HG03460 (cell line): ENCODE data around the gene AQR.

Source experiments
- ATAC-seq: cut with Tn5 transposase; IDR thresholded peaks from one replicate; pipeline ENCODE4 v1.9.1; 2021; ENCODE audit not compliant: unreplicated experiment

The AQR gene

DNA sequence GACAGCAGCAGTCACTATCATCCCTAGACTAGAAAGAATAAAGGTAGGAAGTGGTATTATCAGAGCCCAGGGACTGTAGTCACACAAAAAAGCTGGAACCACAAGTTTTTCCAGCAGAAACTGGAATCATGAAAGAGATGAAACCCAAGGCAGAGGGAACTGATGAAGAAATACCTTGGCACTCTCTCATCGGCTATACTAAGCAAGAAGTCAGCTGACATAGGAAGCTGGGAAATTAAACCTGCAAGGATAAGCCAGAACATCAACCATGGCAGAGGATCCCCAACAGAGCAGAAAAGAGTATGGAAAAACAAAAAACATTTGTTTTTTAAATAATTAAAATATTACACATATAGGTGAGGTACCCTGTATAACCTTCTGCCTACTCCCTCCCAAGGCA, 86.5 kb downstream of the AQR start:
- ATAC-seq = no peak

DNA sequence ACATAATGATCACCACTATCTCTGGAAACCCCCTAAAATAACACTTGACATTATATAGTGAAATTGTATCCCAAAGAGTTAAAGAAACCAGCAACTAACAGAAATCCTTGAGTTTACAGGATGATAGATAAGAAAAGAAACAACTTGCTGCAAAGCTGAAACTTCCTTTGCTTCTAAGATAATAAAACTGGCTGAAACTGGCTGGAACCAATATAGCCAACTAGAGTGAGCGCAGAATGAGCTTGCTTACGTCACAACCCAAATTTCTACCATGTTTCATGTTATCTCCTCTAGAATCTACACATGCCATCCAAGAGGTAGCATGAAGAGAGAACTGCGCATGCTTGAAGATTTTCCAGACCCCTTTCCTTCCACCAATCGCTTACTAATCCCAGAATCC, 90.4 kb downstream of the AQR start:
- no peak for ATAC-seq

GRCh38 chr15:34876640-34877039, 92.9 kb downstream of the AQR start:
- ATAC-seq = no peak

GRCh38 chr15:34869110-34869509, 100.4 kb downstream of the AQR start:
- ATAC-seq = no peak

GRCh38 chr15:34865531-34865930, 104.0 kb downstream of the AQR start:
- ATAC-seq = no peak

- no peak for ATAC-seq
Measured at GRCh38 chr15:34861214-34861613, 108.3 kb downstream of the AQR start.

DNA sequence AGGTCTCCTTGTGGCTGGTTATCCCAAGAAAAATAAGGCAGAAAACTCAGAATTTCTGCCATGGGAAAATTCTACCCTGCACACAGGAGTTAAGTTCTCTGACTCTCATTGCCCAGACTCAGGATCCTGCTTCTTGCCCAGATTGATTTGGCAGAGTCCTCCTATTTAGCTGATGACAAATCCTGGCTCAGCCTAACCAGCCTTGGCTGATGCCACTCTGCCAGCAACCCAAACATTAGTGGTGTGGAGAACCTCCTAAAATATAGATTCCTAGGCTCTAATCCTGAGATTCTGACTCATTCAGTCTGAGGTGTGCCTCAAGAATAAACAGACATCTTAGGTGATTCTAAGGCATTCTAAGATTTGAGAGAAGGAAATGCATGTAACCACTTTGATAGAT, 113.6 kb downstream of the AQR start:
- ATAC-seq = no peak

DNA sequence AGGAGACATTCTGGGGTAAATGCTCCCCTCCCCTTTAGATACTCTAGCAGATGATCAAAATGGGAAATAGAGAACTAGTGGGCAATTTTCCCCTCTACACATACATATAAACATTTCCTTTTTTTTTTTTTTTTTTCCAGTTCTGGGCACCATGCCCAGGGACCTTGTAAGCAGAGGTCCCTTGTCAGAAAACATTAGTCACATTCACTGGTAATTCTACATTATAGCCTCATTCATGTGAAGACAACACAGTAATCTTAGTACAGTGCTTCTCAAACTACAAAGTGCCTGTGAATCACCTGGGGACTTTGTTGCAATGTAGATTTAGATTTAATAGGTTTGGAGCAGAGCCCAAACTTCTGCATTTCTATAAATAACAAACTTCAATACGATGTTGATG, 114.1 kb downstream of the AQR start:
- ATAC-seq = no peak

DNA sequence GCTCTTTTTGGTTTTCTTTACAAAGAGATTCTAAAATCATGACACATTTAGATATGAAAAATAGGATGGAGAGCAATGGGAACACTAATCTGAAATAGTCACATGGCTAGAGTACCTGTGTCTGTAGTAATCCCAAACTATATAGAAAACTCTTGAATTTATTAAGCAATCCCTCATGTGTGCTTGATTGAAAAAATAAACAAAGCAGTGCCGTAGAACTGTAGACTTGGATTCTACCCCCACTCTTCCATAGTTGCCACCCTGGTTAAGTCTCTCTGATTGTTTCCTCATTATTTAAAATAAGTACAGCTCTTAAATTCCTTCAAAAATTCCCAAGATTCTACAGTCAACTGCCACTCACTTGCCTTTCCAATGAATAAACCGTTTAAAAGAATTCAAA, 115.3 kb downstream of the AQR start:
- ATAC-seq = no peak

DNA sequence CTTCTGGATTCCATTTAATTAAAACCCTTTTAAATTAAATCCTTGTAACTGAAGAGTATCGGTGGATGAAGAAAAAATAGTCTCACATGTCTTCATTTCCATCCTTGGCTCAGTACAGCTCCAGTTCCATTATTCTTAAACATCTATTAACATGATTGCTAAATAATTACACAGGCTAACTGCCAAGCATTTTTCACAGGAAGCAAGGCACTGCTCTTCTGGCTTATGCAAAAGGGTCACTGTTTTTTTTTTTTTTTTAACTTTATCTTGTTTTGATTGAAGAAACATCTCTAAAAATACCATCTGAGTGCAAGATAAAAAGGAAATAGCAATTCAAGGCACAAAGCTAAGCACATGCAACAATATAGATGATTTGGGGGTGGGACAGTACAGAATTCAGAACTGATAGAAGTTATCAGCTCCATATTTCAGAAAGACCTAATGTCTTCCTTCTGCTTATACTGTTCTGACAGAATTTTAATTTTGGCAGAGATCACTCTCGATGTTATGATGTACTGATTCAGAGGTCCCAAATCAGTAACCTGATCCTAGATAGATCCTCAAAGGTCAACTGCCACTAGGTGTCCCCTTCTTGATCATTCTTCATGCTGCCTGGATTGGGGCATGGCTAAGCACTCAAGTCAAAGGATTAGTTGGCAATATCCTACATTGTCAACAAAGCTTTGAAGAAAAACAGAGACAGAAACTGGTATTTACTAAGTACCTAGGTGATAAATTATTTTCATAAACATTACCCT, 116.4 kb downstream of the AQR start:
- ATAC-seq = no peak

GRCh38 chr15:34851751-34852150, 117.8 kb downstream of the AQR start:
- ATAC-seq = no peak

- no peak for ATAC-seq
Measured at GRCh38 chr15:34851007-34851406, 118.5 kb downstream of the AQR start.

GRCh38 chr15:34850121-34850520, 119.4 kb downstream of the AQR start:
- ATAC-seq = no peak

DNA sequence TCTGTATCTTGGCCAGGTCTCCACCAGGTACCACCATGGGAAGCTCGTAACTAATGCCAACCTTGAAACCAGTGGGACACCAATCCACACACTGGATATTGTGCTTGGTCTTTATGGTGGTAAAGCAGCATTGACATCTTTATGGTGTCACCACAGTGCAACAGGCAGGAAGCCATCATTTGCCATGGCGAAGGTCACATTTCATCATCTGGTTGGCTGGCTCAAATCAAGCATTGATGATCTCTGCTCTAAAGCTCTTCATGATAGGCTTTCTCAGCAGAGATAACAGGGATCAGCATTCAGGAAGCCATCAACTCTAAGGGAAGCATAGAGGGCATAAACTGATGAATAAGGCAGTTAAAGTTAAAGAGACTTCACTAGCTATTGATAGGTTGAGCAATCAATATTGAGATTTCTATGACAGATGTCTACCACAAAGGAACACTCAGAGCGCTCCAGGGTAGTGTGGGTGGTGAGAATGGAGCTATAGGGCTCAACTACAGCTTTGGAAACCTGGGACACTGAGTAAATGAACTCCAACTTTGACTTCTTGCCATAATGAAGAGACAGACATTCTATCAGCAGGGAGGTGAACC, 120.1 kb downstream of the AQR start:
- ATAC-seq = no peak

DNA sequence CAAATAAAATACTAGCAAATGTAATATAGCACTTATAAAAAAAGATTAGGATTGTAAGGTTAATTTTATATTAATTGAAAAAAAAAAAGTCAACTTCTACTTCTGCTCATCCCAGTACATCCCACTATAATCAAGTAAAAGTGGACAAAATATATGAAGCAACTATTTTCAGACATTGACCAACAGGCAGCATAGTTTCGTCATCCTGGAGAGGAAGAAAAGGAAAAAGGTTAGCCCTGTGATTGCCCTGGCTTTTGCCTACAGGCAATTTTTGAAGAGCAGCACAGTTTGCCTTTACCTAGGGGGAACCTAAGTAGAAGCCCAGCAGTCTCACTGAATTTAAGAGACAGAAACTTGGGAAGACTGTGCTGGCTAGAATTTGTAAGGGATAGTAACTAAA, 121.9 kb downstream of the AQR start:
- no peak for ATAC-seq

DNA sequence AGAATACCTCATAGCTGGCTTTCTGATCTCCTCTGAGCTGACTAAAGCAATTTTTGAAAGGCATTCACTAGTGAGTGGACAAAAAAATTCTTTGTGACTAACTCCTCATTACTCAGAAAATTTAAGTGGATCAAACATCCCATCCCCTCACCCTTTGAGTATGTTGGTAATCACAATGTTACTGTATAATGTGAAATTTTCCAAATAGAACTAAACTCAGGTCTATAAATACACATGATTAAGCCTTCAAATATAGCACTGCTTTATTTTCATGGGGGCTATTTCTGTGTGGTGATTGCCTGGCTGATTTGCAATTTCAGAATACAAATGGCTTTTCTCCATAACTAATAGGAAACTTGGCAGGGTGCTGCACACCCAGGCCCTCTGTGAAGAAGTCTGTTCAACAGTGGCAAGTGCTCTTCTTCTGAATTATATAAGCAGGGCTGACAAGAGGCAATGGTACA, 128.2 kb downstream of the AQR start:
- ATAC-seq = no peak

GRCh38 chr15:34838282-34838681, 131.3 kb downstream of the AQR start:
- no peak for ATAC-seq

DNA sequence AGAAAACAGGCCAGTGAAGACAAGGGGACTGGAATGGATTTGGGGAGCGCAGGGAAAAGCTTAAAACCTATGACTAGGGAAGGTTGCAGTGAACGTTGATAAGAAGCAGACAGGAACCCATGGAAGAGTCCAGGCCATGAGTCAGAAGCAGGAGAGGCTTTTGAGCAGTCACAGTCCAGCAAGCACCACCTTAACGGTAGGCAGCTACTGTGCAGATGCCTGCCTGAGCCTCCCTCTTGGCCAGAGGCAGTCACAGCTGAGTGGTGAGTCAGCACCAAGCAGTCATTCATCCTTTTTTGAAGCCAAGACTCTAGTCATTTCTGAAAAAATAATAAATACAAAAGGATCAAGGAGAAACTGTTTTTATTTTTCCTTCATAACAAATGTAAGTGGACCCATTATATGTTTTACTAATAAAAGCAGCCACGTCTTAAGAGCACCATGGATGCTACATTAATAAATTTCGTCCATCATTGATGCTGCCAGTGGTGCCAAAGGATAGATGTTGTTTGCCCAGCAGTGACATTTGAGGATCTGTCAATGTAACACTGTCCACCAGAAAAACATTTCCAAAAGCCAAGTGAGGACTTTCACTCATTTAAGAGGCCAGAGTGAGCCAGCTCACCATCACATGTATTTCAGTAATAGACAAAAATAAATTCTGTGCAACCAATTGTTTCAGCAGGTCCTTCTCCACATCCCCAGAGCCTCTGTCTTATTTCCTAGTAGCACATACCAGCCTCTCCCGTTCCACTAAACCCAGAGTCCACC, 132.1 kb downstream of the AQR start:
- ATAC-seq = no peak

DNA sequence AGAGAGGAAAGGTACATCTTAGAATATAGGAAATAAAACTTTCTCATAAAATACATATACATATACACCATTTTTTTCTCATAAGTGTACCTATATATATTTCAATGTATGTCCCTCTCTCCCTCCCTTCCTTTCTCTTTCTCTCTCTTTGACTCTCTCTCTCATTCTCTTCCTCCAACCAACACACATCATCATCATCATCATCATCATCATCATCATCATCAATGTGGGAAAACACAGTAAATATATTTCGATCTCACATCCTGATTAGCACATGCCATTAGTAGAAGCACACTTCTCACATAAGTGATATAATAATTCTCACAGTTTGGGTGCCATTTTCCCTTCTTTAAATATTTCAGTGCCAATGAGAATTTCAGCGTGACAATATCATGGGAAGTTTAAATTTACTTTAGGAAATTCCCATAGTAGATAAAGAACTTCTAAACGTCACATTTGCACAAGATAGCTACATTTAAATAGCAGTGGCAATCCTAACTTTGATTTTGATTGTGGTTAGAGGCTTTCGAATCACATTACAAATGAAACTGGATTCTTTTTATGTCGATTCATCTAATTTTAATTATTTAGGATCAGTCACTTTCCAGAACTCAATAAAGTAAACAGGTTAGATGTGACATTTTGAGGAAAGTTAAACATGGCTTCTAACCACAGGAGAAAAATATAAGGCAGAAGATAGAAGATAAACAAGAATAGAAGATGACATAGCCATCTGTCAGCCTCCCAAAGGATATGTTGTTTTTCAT, 141.2 kb downstream of the AQR start:
- ATAC-seq = no peak

GRCh38 chr15:34821831-34822230, 147.7 kb downstream of the AQR start:
- no peak for ATAC-seq

DNA sequence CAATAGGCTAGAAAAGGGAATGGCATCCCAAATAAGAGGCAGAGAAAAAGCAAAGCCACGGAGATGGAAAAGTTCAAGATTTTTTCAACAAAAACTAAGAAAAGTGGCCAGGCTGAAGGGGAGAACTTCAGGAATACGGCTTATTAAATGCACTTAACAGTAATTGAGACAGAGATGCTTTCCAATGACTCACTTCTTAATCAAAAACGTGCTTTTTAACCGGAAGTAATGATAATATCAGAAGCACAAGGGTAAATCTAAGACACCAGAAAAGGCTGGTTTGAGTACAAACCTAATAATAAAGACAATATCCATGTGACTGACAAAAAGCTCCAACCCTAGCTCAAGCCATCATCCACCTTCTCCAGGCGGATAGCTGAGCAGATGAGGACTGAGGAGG, 149.4 kb downstream of the AQR start:
- no peak for ATAC-seq
